Renal cortical epithelial cell (primary cell): ENCODE measurements around the gene SPATA9. TPM values are rescaled to one million over a fixed set of nuclear protein-coding genes. Genes with fewer than 3 reads are reported as not detected.
A peak's percentile ranks its signal among the peaks of the same experiment; 100 is the strongest.

Experiments used
- DNase-seq: peaks from one replicate; pipeline ENCODE4 v3.0.0-alpha.2; 2011; ENCODE audit warnings: low read depth
- total RNA-seq: library from RNA; depleted of rRNA; stranded (reverse); fragments of >200 nt; gene quantifications from 2 replicates; pipeline ENCODE4 v1.2.3, GENCODE V29; 2014

SPATA9 gene
- total RNA-seq = 0.20 TPM in 1 of 2 replicates, not detected in the other

- no peak for DNase-seq
Measured at GRCh38 chr5:95682891-95683290, at the start of gene SPATA9. TSS of gene SPATA9 (minus strand) at chr5:95682991. CDS start at chr5:95682854, 137 bp downstream.

- no peak for DNase-seq
Measured at GRCh38 chr5:95731571-95732554, 49.1 kb upstream of the SPATA9 start.

GRCh38 chr5:95730730-95731570, 48.2 kb upstream of the SPATA9 start, which contains the start of gene RHOBTB3:
TSS of gene RHOBTB3 (plus strand) at chr5:95731336. CDS start at chr5:95731683, 347 bp downstream.
- peak; percentile 72 for DNase-seq

GRCh38 chr5:95730011-95730700, 47.4 kb upstream of the SPATA9 start:
- DNase-seq = no peak

- DNase-seq = no peak
Measured at GRCh38 chr5:95729115-95730010, 46.6 kb upstream of the SPATA9 start.

- no peak for DNase-seq
Measured at GRCh38 chr5:95728494-95729114, 45.8 kb upstream of the SPATA9 start.

GRCh38 chr5:95727764-95728191, 45.0 kb upstream of the SPATA9 start:
- DNase-seq = no peak

GRCh38 chr5:95726811-95727763, 44.3 kb upstream of the SPATA9 start:
- no peak for DNase-seq

- no peak for DNase-seq
Measured at GRCh38 chr5:95725937-95726810, 43.4 kb upstream of the SPATA9 start.

GRCh38 chr5:95725071-95725820, 42.5 kb upstream of the SPATA9 start:
- no peak for DNase-seq

- no peak for DNase-seq
Measured at GRCh38 chr5:95723632-95724369, 41.0 kb upstream of the SPATA9 start.

GRCh38 chr5:95721582-95722295, 38.9 kb upstream of the SPATA9 start:
- DNase-seq = no peak

- DNase-seq = peak; percentile 55
Measured at GRCh38 chr5:95720094-95720786, 37.4 kb upstream of the SPATA9 start.

GRCh38 chr5:95718738-95719137, 35.9 kb upstream of the SPATA9 start:
- DNase-seq = no peak

GRCh38 chr5:95718203-95718602, 35.4 kb upstream of the SPATA9 start:
- DNase-seq = no peak
